Measurements from ENCODE around the gene LRRTM2. TPM values are rescaled to one million over a fixed set of nuclear protein-coding genes. Genes with fewer than 3 reads are reported as not detected.

LRRTM2 gene
- total and polyA plus RNA-seq, 10 of the 15 experiments (the other 5 are each of a cell fraction or from before 2014, with no cell fraction given): 0.04 to 0.14 (median 0.06) TPM; not detected in 2

- Histone ChIP-seq H3K9me3 (replicated peaks; ENCODE audit: control insufficient read depth, insufficient read depth, low read length) (no peaks in the 10 kb centered on the region), H3K4me3 (no peak overlapping the region), H3K79me2 (ENCODE audit: control insufficient read depth, insufficient read depth, low read length) (no peaks in the 10 kb centered on the region), H3K27me3 (replicated peaks in 1 of 2; ENCODE audit: control insufficient read depth in 2 of 2, insufficient read depth in 2 of 2, low read length in 1 of 2) (no peaks in the 10 kb centered on the region), H4K20me1 (ENCODE audit: control insufficient read depth, insufficient read depth) (no peaks in the 10 kb centered on the region), H2AFZ (ENCODE audit: control insufficient read depth, low read depth, low read length) (no peak overlapping the region), H3K4me1 (ENCODE audit: control insufficient read depth, insufficient read depth, low read length) (no peaks in the 10 kb centered on the region), H3K9ac (ENCODE audit: control insufficient read depth, insufficient read depth, low read length) (no peak overlapping the region), H3K4me2 (ENCODE audit: control insufficient read depth, insufficient read depth) (no peak overlapping the region), H3K27ac (ENCODE audit: control insufficient read depth, insufficient read depth) (no peak overlapping the region), H3K36me3 (ENCODE audit: control insufficient read depth in 2 of 2, insufficient read depth in 2 of 2, low read length in 1 of 2) (no peaks in the 10 kb centered on the region)
- CTCF ChIA-PET: interaction anchor here (0.6 to 2.8 kb wide), 5 partner anchors 9 to 73 kb away, joined by 3 to 23 read pairs (median 4); no protein-coding TSS in a partner anchor
- 52% methylated on average over 3 of the region's 3 CpGs for WGBS (ENCODE audit: insufficient coverage, insufficient replicate concordance, low lambda C conversion rate, missing lambda C conversion rate)
- in situ Hi-C loops (cut with MboI): no loop called here
- BruUV-seq (replicated peaks): no TSS peak
- no peak for FAIRE-seq
- POLR2A ChIA-PET: interaction anchor here (0.5 kb wide), 1 partner anchor 76 kb away, joined by 3 read pairs; no protein-coding TSS in a partner anchor
- intact Hi-C loops (cut with micrococcal nuclease; ENCODE audit: unreplicated experiment): no loop called here
- RAD21 ChIA-PET (ENCODE audit: unreplicated experiment): interaction anchor here (1.0 kb wide), 1 partner anchor 9 kb away, joined by 3 read pairs; no protein-coding TSS in a partner anchor
- no peak for ATAC-seq
- DNase-seq (ENCODE audit: low read depth, low spot score): no peak
- SMC1A ChIA-PET (ENCODE audit: uncharacterized antibody, unreplicated experiment): interaction anchor here (0.8 to 1.9 kb wide), 6 partner anchors 8 to 418 kb away, joined by 3 to 5 read pairs (median 4); no protein-coding TSS in a partner anchor
- no peak for TF ChIP-seq CEBPB (IDR thresholded peaks at IDR 0.05; ENCODE audit: borderline replicate concordance in 1 of 2, low read depth in 2 of 2, low read length in 2 of 2)
- no peak for TF ChIP-seq NR2C2 (IDR thresholded peaks at IDR 0.05; ENCODE audit: borderline replicate concordance, control insufficient read depth, insufficient read length, low read depth)
- no peak for TF ChIP-seq NR2F1 (conservative IDR thresholded peaks at IDR 0.05)
Measured at GRCh38 chr5:138833726-138834480, 41.2 kb downstream of the LRRTM2 start.

GRCh38 chr5:138833080-138833479 is 42.1 kb downstream of the LRRTM2 start:
- peaks cover 0 to 2% of the 10 kb centered on the region in 2 experiments; a peak in 1 of 4 replicates for H3K36me3 ChIP-seq (ENCODE audit: control insufficient read depth in 2 of 2, insufficient read depth in 2 of 2, low read length in 1 of 2)
- 77% methylated on average over 2 of the region's 2 CpGs for WGBS (ENCODE audit: insufficient coverage, insufficient replicate concordance, low lambda C conversion rate, missing lambda C conversion rate)
- no peak for FAIRE-seq
- H2AFZ ChIP-seq (ENCODE audit: control insufficient read depth, low read depth, low read length): no peak overlapping the region
- H4K20me1 ChIP-seq (ENCODE audit: control insufficient read depth, insufficient read depth): no peaks in the 10 kb centered on the region
- H3K9ac ChIP-seq (ENCODE audit: control insufficient read depth, insufficient read depth, low read length): no peak overlapping the region
- H3K4me2 ChIP-seq (ENCODE audit: control insufficient read depth, insufficient read depth): no peak overlapping the region
- intact Hi-C loops (cut with micrococcal nuclease; ENCODE audit: unreplicated experiment): no loop called here
- no peak overlapping the region for H3K27ac ChIP-seq (ENCODE audit: control insufficient read depth, insufficient read depth)
- in situ Hi-C loops (cut with MboI): no loop called here
- H3K4me3 ChIP-seq: no peak overlapping the region
- no peaks in the 10 kb centered on the region for H3K4me1 ChIP-seq (ENCODE audit: control insufficient read depth, insufficient read depth, low read length)
- POLR2A ChIA-PET: no interaction called here
- CTCF ChIA-PET: interaction anchor here (0.6 to 1.5 kb wide), 3 partner anchors 11 to 43 kb away, joined by 3 to 4 read pairs (median 3); no protein-coding TSS in a partner anchor
- H3K79me2 ChIP-seq (ENCODE audit: control insufficient read depth, insufficient read depth, low read length): no peaks in the 10 kb centered on the region
- ATAC-seq: no peak
- H3K27me3 ChIP-seq (replicated peaks in 1 of 2; ENCODE audit: control insufficient read depth in 2 of 2, insufficient read depth in 2 of 2, low read length in 1 of 2): no peaks in the 10 kb centered on the region
- BruUV-seq (replicated peaks): no TSS peak
- TF ChIP-seq STAT1 (conservative IDR thresholded peaks at IDR 0.05) (no peak), ZNF274 (IDR thresholded peaks at IDR 0.05; ENCODE audit: insufficient read depth, insufficient read length) (no peak), ZBED1 (IDR thresholded peaks at IDR 0.05; ENCODE audit: borderline replicate concordance) (no peak), BMI1 (IDR thresholded peaks at IDR 0.05; ENCODE audit: borderline replicate concordance) (no peak), KAT2A (conservative IDR thresholded peaks at IDR 0.05; ENCODE audit: control insufficient read depth, low read depth, low read length) (no peak), MYC (IDR thresholded peaks at IDR 0.05; ENCODE audit: insufficient read depth, insufficient read length, insufficient replicate concordance, low read length, severe bottlenecking) (no peak)
- TF ChIP-seq, protein P1, sequence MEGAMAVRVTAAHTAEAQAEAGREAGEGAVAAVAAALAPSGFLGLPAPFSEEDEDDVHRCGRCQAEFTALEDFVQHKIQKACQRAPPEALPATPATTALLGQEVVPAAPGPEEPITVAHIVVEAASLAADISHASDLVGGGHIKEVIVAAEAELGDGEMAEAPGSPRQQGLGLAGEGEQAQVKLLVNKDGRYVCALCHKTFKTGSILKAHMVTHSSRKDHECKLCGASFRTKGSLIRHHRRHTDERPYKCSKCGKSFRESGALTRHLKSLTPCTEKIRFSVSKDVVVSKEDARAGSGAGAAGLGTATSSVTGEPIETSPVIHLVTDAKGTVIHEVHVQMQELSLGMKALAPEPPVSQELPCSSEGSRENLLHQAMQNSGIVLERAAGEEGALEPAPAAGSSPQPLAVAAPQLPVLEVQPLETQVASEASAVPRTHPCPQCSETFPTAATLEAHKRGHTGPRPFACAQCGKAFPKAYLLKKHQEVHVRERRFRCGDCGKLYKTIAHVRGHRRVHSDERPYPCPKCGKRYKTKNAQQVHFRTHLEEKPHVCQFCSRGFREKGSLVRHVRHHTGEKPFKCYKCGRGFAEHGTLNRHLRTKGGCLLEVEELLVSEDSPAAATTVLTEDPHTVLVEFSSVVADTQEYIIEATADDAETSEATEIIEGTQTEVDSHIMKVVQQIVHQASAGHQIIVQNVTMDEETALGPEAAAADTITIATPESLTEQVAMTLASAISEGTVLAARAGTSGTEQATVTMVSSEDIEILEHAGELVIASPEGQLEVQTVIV (IDR thresholded peaks at IDR 0.05; ENCODE audit: borderline replicate concordance, partially characterized antibody): no peak
- RAD21 ChIA-PET (ENCODE audit: unreplicated experiment): interaction anchor here (1.0 kb wide), 1 partner anchor 9 kb away, joined by 3 read pairs; no protein-coding TSS in a partner anchor
- no peaks in the 10 kb centered on the region for H3K9me3 ChIP-seq (replicated peaks; ENCODE audit: control insufficient read depth, insufficient read depth, low read length)
- SMC1A ChIA-PET (ENCODE audit: uncharacterized antibody, unreplicated experiment): interaction anchor here (0.9 to 1.5 kb wide), 3 partner anchors 15 to 418 kb away, joined by 3 to 5 read pairs (median 3); no protein-coding TSS in a partner anchor
- DNase-seq (ENCODE audit: low read depth, low spot score): no peak

All from GM12878 (cell line).